Colon (tissue), 2 donors: ENCODE data around the gene PRR23C.
"Not testable (repeated sequence)": the region's sequence is repeated elsewhere in the genome, so short reads cannot be mapped to it uniquely, and the experiment has no call there.

Source experiments
- FAIRE-seq: peaks from 2 replicates; lab custom pipeline; 2012; peaks lifted over from hg19 to GRCh38; lab: Jason Lieb, UNC
- donor health status: control.
- donor health status: control.

Gene PRR23C

GRCh38 chr3:139044366-139045210 is at the start of gene PRR23C:
Gene PRR23C (minus strand): TSS chr3:139044892. CDS start chr3:139044620, 272 bp downstream.
- FAIRE-seq = no peak

DNA sequence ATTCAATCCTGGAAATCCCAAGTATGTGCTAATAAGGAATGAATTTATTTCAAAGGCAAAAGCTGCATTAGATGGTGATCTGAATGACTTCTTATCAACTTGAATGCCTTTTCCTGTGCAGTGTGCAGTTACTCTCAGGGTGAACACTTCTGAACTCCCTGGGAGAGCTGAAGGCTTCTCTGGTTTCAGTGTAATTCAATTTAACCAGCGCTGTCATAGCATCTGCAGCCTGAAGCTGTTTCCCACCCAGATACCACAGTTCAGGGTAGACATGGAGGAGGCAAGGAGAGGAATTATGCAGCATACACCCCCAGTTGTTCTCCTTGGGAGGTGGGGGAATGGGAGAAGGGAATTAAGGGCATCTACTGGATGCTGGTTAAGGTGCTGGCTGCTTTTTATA is 49.1 kb upstream of the PRR23C start:
- no peak for FAIRE-seq

DNA sequence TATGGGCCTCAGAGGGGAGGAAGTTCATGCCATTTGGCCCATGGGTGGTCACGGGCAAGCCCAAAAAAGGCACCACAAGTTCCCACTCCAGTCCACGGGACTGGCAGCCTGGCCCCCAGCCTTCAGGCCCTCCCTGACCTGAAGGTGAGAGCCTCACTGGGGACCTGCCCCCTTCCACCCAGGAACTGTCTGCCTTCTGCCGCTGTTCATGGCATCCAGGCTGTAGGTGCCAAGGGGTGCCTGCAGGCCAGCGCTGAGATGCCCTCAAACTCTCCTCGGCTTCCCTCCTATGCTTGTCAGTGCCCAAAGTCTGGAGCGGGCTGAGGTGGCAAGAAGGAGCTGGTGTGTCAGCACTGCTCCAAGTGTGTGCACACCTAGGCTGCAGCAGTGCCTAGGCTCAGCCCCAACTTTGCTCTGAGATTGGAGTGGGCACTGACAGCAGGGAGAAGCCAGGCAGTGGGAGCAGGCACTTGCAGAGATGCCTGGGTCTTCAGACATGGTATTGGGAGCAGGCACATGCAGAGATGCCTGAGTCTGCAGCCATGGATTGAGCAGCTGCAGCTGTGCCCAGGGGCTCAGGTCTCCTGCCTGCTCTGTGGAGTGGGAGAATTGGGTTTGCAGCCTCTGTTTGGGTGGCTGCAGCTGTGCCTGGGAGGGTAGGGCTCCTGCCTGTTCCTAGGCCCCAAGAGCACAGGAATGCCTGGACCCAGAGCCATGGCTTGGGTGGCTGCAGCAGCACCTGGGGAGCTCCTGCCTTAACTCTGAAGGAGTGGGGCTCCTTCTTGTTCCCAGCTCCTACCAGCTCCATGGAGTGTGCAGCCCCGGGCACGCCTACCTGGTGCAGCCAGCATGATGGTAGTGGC is 44.0 kb upstream of the PRR23C start:
- no peak for FAIRE-seq

GRCh38 chr3:139087621-139088020 is 42.9 kb upstream of the PRR23C start:
- no peak for FAIRE-seq

- FAIRE-seq = no peak
Measured at GRCh38 chr3:139084176-139084575, 39.5 kb upstream of the PRR23C start.

GRCh38 chr3:139074565-139075115 is 29.9 kb upstream of the PRR23C start:
- FAIRE-seq = no peak

DNA sequence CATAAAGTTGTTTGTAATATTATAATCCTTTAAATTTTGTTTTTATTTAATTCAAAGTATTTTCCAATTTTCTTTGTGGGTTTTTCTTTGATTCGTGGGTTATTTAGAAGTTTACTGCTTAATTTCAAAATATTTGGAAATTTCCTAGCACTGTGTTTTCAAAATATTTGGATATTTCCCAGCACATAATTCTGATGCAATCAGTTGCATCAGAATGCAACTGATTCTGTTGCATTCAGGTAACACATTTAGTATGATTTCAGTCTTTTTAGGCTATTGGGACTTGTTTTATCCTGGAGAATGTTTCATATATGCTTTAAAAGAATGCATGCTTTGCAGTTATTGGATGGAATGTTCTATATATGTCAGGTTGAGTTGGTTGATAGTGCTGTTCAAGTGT is 18.2 kb upstream of the PRR23C start:
- FAIRE-seq = peak; percentile 14

DNA sequence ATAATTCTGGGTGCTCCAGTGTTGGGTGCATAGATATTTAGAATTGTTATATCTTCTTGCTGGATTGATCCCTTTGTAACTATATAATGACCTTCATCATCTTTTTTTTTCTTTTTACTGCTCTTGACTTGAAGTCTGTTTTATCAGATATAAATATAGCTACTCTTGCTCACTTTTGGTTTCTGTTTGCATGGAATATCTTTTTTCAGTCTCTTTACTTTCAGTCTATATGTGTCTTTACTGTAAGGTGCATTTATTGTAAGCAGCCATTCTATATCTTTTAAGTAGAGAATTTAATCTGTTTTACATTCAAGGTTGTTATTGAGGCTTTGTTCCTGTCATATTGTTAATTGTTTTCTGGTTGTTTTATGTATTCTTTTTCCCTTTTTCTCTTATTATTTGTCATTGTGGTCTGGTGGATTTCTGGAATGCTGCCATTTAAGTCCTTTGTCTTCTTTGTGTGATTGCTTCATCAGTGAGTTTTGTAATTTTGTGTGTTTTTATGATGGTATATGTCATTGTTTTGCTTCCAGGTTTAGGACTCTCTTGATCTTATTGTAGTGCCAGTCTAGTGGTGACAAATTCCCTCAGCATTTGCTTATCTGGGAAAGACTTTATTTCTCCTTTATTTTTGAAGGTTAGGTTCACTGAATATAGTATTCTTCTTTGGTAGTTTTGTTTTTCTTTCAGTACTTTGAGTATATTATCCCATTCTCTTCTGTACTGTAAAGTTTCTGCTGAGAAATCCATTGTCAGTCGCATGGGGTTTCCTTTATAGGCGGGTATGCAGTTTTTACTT is 8.3 kb upstream of the PRR23C start:
- FAIRE-seq = no peak

- FAIRE-seq = no peak
Measured at GRCh38 chr3:139043554-139044365, 932 bp downstream of the PRR23C start.

DNA sequence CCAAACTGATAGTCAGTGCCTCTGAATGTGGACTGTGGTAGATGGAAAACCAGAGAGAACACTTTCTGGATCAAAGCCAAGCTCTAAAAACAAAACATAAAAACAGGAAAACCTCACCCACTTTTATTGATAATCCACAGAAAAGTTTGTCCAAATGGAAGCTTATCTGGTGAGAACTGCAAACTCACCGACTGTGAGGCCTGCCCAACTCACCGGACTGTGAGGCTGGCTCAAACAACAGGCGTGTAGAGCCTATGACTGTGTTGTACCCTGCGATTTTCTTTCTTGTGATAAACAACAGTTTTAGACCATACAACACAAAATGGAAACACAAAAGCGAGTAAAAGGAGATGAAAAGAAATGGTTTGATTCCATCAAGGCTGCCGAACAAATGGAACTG is 7.2 kb downstream of the PRR23C start:
- FAIRE-seq = no peak

- FAIRE-seq = peak; percentile 91
Measured at GRCh38 chr3:139032326-139033002, 12.2 kb downstream of the PRR23C start.

DNA sequence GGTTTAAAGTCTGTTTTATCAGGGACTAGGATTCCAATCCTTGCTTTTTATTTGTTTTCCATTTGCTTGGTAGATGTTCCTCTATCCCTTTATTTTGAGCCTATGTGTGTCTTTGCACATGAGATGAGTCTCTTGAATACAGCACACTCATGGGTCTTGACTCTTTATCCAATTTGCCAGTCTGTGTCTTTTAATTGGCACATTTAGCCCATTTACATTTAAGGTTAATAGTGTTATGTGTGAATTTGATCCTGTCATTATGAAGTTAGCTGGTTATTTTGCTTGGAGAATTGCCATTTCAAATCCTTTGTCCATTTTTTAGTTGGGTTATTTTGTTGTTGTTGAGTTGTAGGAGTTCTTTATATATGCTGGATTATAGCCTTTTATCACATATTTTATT is 14.1 kb downstream of the PRR23C start:
- not testable (repeated sequence) for FAIRE-seq

DNA sequence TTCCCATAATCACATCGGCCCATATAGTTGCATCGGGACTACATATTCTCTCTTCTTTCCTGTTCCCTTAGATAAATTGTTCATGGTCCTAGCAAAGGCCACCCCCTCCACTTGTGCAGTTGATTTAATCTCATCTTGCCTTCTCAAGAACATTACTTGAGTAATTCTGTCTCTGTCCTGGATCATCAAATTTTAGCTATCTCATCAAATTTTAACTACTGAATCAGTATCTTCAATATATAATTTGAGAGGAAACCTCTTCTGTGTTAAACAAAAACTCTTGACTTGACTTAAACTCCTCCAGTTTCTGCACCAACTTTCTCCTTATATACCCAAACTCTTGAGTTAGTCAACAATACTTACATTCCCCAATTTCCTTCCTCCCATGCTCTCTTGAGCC is 19.7 kb downstream of the PRR23C start:
- no peak for FAIRE-seq

GRCh38 chr3:139020868-139021234 is 23.8 kb downstream of the PRR23C start, which contains the start of gene PRR23B:
Gene PRR23B (minus strand): TSS chr3:139020926. CDS start chr3:139020661, 265 bp downstream.
- FAIRE-seq = no peak

- no peak for FAIRE-seq
Measured at GRCh38 chr3:139020036-139020867, 24.4 kb downstream of the PRR23C start.

DNA sequence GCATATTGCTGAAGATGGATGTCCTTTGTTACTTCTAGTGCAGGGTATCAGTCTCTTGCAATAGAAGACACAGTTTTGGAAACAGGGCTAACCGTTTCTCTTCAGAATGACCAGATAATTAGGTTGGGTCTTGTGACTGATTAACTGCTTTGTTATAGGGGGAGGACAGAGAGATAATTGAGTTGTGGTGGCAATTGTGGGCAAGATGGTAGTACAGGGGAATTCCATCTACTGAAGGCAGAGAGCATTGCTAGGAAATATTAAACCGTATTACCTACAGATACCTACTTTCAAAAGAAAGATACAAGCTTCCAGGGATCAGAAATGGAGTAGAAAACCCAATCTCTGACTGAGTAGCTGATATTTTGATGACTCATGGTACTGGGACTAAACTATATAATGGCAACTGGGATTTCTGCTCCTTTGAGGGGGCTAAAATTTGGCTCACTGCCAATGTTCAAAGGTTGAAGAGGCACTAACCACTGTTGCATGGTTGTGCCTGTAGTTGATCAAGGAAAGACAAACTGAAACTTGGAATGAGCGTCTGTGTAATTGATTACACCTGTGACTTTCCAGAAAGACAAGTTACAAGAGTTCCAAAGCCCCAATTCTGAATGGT is 28.2 kb downstream of the PRR23C start:
- FAIRE-seq = no peak

DNA sequence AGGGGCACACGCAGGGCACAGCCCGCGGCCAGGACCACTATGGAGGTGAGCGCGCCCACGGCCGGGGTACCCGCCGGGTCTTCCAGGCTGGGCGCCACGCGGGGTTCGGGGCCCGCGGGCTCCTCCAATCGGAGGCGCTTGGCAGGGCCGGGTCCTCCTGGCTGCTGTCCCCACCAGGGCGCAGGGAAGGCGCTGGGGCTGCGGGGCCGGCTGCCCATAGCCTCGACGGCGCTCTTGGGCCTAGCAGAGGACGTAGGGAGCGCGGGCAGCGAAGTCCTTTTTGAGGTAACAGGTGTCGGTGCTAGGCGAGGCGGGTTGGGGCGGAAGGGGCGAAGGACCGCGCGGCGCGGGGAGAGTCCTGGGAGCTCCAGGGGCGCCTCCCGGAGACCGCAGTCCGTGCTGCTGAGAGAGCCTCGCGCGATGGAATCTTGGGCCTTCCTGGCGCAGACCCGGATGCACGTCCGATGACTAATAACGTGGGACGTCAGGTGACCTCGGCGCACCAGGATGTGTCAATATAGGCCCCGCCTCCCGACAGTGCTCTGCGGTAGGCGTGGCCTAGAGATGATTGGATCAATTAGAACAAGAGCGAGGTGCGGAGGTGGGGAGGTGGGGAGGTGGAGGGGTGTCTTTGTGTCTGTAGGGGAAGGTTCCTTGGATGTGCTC is 38.5 kb downstream of the PRR23C start, which contains the start of gene PRR23A:
Gene PRR23A (minus strand): TSS at position 218 of the 666 bp plus-strand sequence. CDS start 0 bp downstream, at position 218.
- FAIRE-seq = no peak

DNA sequence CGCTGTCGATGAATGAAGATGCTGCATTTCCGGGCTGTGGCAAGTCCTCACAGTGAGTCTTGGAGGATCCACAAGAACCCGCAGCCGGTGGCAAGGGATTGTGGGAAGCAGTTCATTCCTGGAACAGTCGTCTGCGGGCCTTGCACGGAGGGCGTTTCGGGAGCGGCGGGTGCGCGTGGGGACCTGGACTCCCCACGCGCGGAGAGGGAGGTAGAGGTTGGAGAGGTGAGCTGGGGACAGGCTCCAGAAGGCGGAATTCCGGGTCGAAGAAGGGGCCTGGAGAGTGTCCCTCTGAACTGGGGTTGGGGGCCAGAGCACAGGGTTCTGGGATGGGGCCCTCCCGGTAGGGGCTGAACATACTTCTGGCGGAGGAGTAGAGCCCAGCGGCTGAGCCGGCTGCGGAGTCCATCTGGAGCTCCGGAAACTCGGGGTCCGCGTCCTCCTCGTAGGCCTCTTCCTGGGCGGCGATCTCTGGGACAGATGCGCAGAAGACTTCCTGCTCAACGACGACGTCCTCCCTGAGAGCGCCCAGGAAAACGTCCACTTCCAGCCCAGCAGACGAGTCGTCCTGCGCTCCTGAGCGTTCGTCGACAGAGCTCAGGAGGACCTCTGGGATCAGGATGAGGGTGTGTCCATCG is 39.2 kb downstream of the PRR23C start:
- FAIRE-seq = no peak
